ENCODE results near the gene RHEX.

The RHEX gene

DNA sequence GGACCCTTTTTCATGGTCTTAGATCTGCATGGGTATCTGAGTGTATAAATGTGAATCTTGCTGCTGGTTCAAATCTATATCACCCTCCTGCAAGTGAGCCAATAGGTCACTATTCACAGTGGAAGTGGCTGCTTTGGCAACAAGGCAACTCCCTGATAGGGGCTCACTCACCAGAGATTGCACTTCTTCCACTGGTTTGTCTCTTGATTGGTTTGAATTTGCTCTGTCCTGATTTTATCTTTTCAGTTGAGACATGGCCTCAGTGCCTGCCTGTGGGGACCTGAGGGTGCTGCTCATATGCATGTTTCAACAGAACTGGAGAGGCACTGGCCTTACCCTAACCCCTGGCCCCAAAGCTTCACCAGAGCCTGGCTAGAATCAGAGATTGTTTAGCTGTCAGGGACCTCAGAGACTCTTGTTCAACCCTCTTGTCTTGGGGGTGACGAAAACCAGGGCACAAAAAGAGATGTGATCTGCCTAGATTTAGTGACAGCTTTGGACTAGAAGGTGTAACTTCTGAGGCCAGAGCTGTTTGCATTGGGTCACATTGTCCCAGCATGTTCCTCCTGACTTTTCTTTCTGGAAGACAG lies 47.3 kb downstream of the RHEX start:
- DNase-seq (ENCODE audit: low spot score), result no peak
- POLR2A ChIA-PET (ENCODE audit: low non-redundant PET), result no interaction called here
- no peak overlapping the region for H3K27ac ChIP-seq
- TF ChIP-seq, protein P1, sequence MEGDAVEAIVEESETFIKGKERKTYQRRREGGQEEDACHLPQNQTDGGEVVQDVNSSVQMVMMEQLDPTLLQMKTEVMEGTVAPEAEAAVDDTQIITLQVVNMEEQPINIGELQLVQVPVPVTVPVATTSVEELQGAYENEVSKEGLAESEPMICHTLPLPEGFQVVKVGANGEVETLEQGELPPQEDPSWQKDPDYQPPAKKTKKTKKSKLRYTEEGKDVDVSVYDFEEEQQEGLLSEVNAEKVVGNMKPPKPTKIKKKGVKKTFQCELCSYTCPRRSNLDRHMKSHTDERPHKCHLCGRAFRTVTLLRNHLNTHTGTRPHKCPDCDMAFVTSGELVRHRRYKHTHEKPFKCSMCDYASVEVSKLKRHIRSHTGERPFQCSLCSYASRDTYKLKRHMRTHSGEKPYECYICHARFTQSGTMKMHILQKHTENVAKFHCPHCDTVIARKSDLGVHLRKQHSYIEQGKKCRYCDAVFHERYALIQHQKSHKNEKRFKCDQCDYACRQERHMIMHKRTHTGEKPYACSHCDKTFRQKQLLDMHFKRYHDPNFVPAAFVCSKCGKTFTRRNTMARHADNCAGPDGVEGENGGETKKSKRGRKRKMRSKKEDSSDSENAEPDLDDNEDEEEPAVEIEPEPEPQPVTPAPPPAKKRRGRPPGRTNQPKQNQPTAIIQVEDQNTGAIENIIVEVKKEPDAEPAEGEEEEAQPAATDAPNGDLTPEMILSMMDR (conservative IDR thresholded peaks at IDR 0.05; ENCODE audit: low read depth), result no peak
- CTCF ChIA-PET, result interaction anchor here (1.0 kb wide), 2 partner anchors 71 to 107 kb away, joined by 5 to 6 read pairs; no protein-coding TSS in a partner anchor

DNA sequence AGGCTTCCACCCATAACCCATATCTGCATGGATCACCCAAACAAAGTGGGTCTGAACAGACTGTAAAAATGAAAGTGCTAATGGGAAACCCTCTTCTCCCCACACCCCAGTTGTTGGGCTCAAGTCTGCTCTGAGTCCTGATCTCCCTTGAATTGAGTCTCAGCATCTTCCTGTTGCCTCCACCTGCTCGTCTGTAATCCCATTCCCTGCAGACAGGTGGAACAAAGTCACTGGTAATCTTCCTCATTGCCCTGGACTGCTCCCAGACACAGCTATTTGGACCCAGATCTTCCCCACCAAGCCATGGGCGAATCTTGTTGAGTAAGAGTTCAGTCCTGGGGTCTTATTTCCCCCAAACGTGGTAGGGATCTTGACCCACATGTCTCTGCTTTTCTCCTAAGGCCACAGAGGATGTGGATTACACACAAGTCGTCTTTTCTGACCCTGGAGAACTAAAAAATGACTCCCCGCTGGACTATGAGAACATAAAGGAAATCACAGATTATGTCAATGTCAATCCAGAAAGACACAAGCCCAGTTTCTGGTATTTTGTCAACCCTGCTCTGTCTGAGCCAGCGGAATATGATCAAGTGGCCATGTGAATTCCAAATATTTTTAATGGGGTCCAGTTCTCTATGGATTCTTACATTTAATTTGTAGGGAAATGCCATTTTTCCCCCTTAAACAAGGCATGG lies 48.5 kb downstream of the RHEX start:
- DNase-seq (ENCODE audit: low spot score), result no peak
- no peak overlapping the region for H3K27ac ChIP-seq
- TF ChIP-seq, protein P1 (conservative IDR thresholded peaks at IDR 0.05; ENCODE audit: low read depth), result no peak
- ChIA-PET CTCF (interaction anchor here (0.7 to 2.4 kb wide), 4 partner anchors 73 to 124 kb away, joined by 3 to 11 read pairs (median 4); no protein-coding TSS in a partner anchor), POLR2A (ENCODE audit: low non-redundant PET) (no interaction called here)

DNA sequence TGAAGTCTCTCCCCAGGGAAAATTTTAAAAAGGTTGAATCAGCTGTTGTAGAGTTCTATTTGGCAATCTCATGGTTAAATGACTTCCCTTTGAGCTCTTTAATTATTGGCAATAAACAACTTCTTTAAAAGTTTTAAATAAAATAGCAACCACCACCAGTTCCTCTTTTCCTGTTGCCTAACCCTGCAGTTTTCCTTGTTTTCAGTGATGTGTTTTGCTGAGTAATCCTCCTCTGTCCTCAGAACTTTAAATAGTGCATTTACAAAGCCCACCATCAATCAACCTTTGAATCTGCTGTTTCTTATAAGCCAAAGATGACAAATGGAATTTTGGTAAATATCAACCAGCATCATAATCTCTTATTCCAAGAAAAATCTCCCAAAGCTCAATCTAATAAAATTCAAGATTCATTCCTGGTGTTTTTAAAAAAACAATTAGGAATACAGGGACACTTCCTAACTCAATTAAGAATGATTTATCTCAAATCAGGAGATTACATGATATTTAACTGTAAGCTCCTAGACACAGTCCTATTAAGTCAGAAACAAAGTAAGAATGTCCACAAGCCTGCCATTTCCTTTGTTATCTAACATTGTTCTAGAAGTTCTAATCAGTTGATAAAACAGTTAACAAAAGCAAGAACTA lies 49.4 kb downstream of the RHEX start:
- H3K27ac ChIP-seq, result no peak overlapping the region
- no peak for DNase-seq (ENCODE audit: low spot score)
- TF ChIP-seq, protein P1 (conservative IDR thresholded peaks at IDR 0.05; ENCODE audit: low read depth), result no peak
- ChIA-PET POLR2A (ENCODE audit: low non-redundant PET) (interaction anchor here (0.7 kb wide), 1 partner anchor 100 kb away, joined by 9 read pairs; no protein-coding TSS in a partner anchor), CTCF (interaction anchor here (1.7 to 2.4 kb wide), 2 partner anchors 125 to 184 kb away, joined by 5 to 11 read pairs; no protein-coding TSS in a partner anchor)

DNA sequence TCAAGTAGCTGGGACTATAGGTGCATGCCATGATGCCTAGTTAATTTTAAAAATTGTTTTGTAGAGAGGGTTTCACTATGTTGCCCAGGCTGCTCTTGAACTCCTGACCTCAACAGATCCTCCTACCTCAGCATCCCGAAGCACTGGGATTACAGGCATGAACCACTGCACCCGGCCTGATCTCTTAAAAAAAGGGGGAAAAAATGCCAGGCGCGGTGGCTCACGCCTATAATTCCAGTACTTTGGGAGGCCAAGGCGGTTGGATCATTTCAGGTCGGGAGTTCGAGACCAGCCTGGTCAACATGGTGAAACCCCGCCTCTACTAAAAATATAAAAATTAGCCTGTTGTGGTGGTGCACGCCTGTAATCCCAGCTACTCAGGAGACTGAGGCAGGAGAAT lies 51.0 kb downstream of the RHEX start:
- POLR2A ChIA-PET (ENCODE audit: low non-redundant PET), result no interaction called here
- no peak for DNase-seq (ENCODE audit: low spot score)
- CTCF ChIA-PET, result interaction anchor here (0.6 to 2.4 kb wide), 3 partner anchors 101 to 414 kb away, joined by 4 to 11 read pairs (median 5); partner anchors contain the start of gene RAB7B
- TF ChIP-seq, protein P1 (conservative IDR thresholded peaks at IDR 0.05; ENCODE audit: low read depth), result no peak
- no peak overlapping the region for H3K27ac ChIP-seq

DNA sequence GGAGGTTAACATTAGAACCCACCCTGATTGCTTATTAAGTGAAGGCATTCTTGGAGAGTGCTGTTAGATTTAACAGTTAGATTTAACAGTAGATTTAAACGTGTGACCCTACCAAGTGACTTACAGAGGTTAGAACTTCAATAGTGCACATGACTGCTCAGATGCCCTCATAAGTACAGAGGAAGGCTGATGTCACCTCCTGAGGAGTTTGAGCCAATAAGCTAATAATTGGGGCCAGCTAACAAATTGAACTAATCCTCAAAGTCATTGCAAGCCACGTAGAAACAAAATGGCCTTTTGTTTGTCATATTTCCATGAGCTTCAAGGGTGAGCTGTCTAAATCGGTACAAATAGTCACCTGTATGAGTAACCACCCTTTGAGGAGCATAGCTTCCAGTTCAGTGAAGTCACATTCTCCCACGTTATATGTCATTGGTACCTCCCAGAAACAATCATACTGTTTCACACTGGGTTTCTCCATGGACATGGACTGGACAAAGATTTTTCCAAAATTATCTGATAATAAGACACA lies 52.6 kb downstream of the RHEX start:
- H3K27ac ChIP-seq, result no peak overlapping the region
- TF ChIP-seq, protein P1 (conservative IDR thresholded peaks at IDR 0.05; ENCODE audit: low read depth), result no peak
- DNase-seq (ENCODE audit: low spot score), result no peak
- CTCF ChIA-PET, result interaction anchor here (0.8 to 4.5 kb wide), 15 partner anchors 8 to 447 kb away, joined by 3 to 37 read pairs (median 5); no protein-coding TSS in a partner anchor
- POLR2A ChIA-PET (ENCODE audit: low non-redundant PET), result no interaction called here

Data from RWPE1 (cell line).